GM19468 (cell line): ENCODE data around the gene C12orf75.
A peak's percentile ranks its signal among the peaks of the same experiment; 100 is the strongest.
"Not testable (repeated sequence)": the region's sequence is repeated elsewhere in the genome, so short reads cannot be mapped to it uniquely, and the experiment has no call there.

Source experiments
- ATAC-seq: cut with Tn5 transposase; IDR thresholded peaks from one replicate; pipeline ENCODE4 v1.9.1; 2021; ENCODE audit warnings: mild to moderate bottlenecking, moderate library complexity, moderate number of reproducible peaks; ENCODE audit not compliant: unreplicated experiment; ENCODE audit errors: extremely low read depth

C12orf75 gene

DNA sequence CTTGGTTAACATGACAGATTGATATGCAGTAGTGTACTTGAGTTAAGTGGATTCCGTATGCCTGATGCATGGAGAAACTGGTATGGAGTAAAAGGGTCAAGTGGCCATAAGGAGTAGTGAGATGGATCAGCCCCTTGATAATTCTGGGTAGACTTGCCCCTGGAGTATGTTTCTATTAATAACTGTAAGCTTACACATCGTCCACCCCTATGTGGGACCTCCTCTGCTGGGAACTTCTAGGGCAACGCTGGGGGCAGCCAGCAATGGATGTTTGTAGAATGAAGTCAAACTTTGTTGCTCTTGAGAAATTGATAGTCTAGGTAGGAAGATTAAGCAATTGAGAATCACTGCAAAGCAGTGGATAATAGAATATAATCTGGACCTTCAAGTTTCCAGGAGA lies 3.5 kb downstream of the C12orf75 start:
- ATAC-seq, result no peak

GRCh38 chr12:105334582-105334981 lies 4.1 kb downstream of the C12orf75 start:
- ATAC-seq, result no peak

DNA sequence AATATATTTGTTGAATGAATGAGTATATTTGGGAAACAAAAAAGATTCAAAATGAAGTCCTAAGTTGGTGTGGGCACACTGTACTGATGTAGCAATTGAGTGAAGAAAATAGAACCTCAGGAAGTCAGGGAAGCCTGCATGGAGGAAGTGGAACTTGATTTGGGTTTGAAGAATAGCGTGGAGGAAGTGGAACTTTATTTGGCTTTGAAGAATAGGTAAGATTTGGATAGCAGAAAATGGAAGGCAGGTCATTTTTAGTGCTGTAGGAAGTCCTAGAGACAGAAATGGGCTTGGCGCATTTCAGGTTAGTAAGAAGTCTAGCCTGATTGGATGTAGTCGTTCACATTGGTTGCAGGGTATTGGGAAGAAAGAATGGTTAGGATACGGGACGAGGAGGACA lies 5.4 kb downstream of the C12orf75 start:
- ATAC-seq, result no peak

DNA sequence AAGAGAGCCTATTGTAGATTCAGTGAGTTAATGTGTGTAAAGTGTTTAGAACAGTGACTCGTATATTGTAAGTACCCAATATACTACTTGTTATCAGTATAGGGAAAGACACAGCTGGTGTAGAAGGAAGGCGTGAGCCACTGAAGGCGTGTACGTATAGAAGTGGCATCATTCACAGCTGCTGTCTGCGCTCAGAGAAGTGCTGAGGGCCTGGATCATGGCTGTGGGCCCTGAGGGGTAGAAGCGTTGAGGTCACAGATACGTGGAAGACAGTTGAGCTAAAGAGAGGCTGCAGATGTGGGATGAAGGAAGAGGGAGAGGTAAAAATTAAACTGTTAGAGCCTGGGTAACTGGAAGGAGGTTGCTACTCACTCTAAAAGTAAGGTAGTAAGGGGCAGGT lies 5.9 kb downstream of the C12orf75 start:
- ATAC-seq, result no peak

DNA sequence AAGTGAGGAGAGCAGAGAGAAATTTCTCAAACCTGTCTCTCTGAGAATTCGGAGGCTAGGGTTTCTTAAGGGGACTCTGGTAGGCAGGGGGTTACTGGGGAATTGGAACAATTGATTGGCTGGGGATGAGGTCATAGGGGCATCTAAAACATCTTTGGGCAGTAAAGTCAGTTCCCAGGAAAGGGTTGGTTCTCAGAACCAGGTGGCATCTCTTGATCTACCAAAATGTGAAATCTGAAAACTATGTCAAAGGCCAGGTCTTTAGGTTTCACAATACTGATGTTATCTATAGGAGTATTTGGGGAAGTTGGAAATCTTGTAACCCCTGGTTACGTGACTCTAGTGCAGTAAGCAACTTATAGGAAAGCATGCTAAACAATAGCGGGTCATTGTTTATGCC lies 6.9 kb downstream of the C12orf75 start:
- no peak for ATAC-seq

GRCh38 chr12:105338966-105339365 lies 8.5 kb downstream of the C12orf75 start:
- ATAC-seq, result no peak

DNA sequence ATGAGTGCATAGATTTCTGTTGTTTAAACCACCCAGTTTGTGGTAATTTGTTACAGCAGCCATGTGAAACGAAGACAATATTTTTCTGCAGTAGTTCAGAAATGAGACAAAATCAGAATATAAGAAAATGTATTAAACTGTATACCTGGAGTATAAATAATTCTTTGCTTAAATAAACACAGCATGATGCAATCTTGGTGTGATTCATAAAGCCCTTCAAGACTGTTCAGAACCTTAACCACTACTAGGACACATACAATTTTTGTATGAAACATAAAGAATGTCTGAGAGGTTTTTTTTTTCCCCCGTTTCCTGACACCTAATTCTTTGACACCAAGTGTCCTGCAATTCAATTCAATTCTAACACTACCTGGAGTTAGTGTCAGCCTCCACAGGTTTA lies 10.5 kb downstream of the C12orf75 start:
- no peak for ATAC-seq

- ATAC-seq, result not testable (repeated sequence)
Measured at GRCh38 chr12:105341620-105342019, 11.1 kb downstream of the C12orf75 start.

DNA sequence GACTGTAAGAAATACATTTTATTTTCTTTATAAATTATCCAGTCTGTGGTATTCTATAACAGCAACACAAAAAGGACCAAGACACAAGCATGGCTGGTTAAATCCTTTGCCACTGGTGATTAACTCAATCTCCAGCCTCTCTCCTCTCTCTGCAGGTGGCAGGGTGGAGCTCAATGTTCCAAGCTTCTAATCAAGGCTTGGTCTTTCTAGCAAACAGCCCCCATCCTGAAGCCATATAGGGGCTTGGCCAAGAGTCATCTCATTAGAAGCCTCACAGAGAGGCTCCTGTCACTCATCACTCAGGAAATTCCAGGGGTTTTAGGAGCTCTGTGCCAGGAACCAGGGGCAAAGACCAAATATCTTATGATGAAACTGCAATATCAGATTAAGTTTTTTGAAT lies 12.0 kb downstream of the C12orf75 start:
- no peak for ATAC-seq

DNA sequence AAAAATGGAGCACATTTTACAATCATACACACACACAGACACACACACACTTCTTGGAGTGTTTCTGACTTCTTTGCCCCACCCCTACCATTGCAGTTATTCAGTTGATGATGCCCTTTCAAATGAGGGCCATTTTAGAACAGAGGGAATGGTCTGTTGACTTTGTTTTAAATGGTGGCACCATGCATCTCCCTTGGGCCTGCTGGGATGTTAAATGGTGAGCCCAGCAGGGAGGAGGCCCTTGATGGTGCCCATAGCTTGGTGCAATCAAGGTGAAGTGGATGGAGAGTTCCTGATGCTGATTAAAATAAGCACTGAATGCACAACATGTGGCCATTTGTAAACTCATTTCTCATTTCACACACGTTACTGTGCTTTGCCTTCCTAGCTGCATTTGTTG lies 13.3 kb downstream of the C12orf75 start:
- no peak for ATAC-seq

GRCh38 chr12:105347499-105347898 lies 17.0 kb downstream of the C12orf75 start:
- no peak for ATAC-seq

- ATAC-seq, result no peak
Measured at GRCh38 chr12:105348142-105348541, 17.7 kb downstream of the C12orf75 start.

DNA sequence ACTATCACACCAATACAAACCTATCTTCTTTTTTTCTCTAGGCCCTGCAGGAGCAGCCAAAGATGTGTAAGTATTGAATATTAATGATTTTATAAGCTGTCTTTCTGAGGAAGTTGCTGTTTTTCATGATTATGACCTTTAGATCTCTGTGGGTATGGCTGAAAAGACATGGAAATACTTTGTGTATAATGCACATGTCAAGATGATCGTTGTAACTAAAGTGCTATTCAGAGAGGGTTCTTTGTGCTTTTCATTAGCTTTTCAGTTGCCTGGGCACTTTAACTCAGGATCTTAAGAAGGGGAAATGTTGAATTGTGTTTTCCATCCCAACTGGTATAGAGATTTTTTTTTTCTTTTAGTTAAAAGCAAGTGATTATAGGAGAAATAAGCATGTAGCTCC lies 18.1 kb downstream of the C12orf75 start:
- no peak for ATAC-seq

DNA sequence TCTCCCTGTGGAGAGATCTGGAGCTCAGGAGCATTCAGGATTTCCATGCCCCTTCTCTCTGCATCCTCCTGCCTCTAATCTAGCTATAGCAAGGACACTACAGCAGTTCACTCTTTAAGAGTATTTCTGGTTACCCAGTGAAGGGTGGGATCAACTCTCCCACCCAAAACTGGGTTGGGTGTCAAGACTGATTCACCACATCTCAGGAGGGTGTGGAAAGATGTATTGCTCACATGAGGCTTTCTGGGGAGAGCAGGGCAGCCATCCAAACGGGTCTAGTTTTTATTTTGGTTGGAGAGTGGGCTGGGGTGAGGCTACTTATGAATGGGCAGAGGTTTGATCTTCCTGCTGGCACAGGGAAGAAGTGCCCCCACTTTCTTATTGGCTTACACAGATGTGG lies 18.6 kb downstream of the C12orf75 start:
- ATAC-seq, result no peak

- ATAC-seq, result peak; percentile 26
Measured at GRCh38 chr12:105351523-105351922, 21.0 kb downstream of the C12orf75 start.

GRCh38 chr12:105352052-105352451 lies 21.6 kb downstream of the C12orf75 start:
- peak; percentile 70 for ATAC-seq

DNA sequence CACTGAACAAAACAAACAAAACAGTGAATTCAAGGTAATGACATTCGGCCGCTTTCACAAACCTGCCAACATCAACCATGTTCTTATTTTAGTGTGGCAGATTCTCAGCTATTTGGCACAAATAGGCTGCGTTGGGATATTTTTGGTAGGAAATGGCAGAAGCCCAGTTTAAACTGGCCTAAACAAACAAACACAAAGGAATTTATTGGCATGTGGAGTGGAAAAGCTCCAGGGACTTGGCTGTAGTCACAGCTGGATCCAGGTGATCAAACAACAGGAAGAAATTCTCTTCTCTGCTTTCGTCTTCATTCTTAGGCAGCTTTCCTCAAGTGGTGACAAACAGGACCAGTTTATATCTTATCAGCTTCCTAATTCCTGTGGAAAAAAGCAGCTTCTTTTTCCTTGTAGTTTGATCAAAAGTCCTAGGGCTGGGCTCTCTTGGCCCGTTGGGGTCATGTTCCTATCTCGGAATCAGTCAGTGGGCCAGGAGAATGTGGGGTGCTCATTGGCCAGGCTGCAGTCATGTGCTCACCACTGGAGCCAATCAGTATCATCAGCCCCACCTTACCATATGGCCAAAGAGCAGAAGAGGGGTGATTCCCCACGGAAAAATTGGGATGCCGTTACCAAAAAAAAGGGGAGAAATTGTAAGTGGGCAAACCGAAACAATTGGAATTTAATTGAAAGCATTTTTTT lies 22.6 kb downstream of the C12orf75 start:
- ATAC-seq, result no peak

GRCh38 chr12:105355752-105356151 lies 25.3 kb downstream of the C12orf75 start:
- no peak for ATAC-seq

- ATAC-seq, result peak; percentile 44
Measured at GRCh38 chr12:105357162-105357691, 26.7 kb downstream of the C12orf75 start.

GRCh38 chr12:105358789-105359188 lies 28.3 kb downstream of the C12orf75 start:
- ATAC-seq, result no peak

- no peak for ATAC-seq
Measured at GRCh38 chr12:105359856-105360255, 29.4 kb downstream of the C12orf75 start.

DNA sequence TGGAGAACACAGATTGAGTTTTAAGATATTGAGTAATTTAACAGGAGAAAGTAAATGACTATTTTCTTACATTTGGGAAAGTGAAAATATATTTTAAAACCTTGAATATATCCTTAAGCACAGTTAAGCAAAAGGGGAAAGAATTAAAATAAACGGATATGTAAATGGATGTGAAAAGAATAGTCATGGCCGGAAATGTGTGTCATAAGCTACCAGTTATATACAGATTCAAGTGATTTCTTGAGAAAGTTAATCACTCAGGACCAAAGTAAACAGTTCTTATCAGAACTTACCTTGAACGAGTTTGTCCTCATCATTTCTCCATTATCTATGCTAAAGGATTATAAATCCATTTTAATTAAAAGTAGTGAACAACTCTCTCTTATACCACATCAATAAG lies 33.4 kb downstream of the C12orf75 start:
- ATAC-seq, result no peak
